Lung microvascular endothelial cell (primary cell): ENCODE results near the gene CEP68. TPM values are rescaled to one million over a fixed set of nuclear protein-coding genes. Genes with fewer than 3 reads are reported as not detected.
"Not testable (repeated sequence)": the region's sequence is repeated elsewhere in the genome, so short reads cannot be mapped to it uniquely, and the experiment has no call there.

Source experiments
- DNase-seq, 2 donors: peaks; one replicate each; pipeline versions ENCODE4 v3.0.0 to v3.0.0-alpha.2; 2010; ENCODE audit warnings: low read depth in 2 of 2
- total RNA-seq: library from RNA; depleted of rRNA; stranded (reverse); fragments of >200 nt; gene quantifications from 2 replicates; pipeline ENCODE4 v1.2.1, GENCODE V29; 2014

The CEP68 gene
- total RNA-seq, 1 donor from 2014 or later, result 30.8 TPM

GRCh38 chr2:65079017-65079416 lies 22.8 kb downstream of the CEP68 start:
- no peak for DNase-seq

GRCh38 chr2:65081232-65081685 lies 25.0 kb downstream of the CEP68 start:
- DNase-seq, result peak; percentile 59 to 84

- no peak for DNase-seq
Measured at GRCh38 chr2:65085148-65085547, 28.9 kb downstream of the CEP68 start.

- no peak for DNase-seq
Measured at GRCh38 chr2:65092791-65093190, 36.6 kb downstream of the CEP68 start.

- no peak for DNase-seq
Measured at GRCh38 chr2:65093211-65093610, 37.0 kb downstream of the CEP68 start.

GRCh38 chr2:65096948-65097347 lies 40.7 kb downstream of the CEP68 start:
- DNase-seq, result peak in 1 of 2 donors; percentile 66

- no peak for DNase-seq
Measured at GRCh38 chr2:65097844-65098243, 41.6 kb downstream of the CEP68 start.

- no peak for DNase-seq
Measured at GRCh38 chr2:65098741-65099140, 42.5 kb downstream of the CEP68 start.

- no peak for DNase-seq
Measured at GRCh38 chr2:65101071-65101470, 44.9 kb downstream of the CEP68 start.

- DNase-seq, result no peak
Measured at GRCh38 chr2:65103013-65103715, 46.9 kb downstream of the CEP68 start.

GRCh38 chr2:65107530-65107929 lies 51.3 kb downstream of the CEP68 start:
- no peak for DNase-seq

GRCh38 chr2:65108780-65109179 lies 52.6 kb downstream of the CEP68 start:
- no peak for DNase-seq

GRCh38 chr2:65112633-65113032 lies 56.4 kb downstream of the CEP68 start:
- no peak for DNase-seq

GRCh38 chr2:65113229-65113628 lies 57.0 kb downstream of the CEP68 start:
- DNase-seq, result no peak

GRCh38 chr2:65113816-65114215 lies 57.6 kb downstream of the CEP68 start:
- DNase-seq, result no peak

GRCh38 chr2:65114921-65115320 lies 58.7 kb downstream of the CEP68 start:
- DNase-seq, result no peak

- no peak for DNase-seq
Measured at GRCh38 chr2:65116645-65117044, 60.4 kb downstream of the CEP68 start.

GRCh38 chr2:65120990-65121693 lies 64.9 kb downstream of the CEP68 start:
- no peak for DNase-seq

GRCh38 chr2:65122313-65122712 lies 66.1 kb downstream of the CEP68 start:
- no peak for DNase-seq

- not testable (repeated sequence) for DNase-seq
Measured at GRCh38 chr2:65125457-65125856, 69.2 kb downstream of the CEP68 start.

- DNase-seq, result peak; percentile 8 to 26
Measured at GRCh38 chr2:65128297-65129190, 72.3 kb downstream of the CEP68 start.

- peak; percentile 36 to 54 for DNase-seq
Measured at GRCh38 chr2:65129286-65129825, 73.1 kb downstream of the CEP68 start.
